Measurements from ENCODE around the gene ADD3. TPM values are rescaled to one million over a fixed set of nuclear protein-coding genes. Genes with fewer than 3 reads are reported as not detected.

ADD3 gene
- total and polyA plus RNA-seq, 2 of the 13 experiments (the other 11 are each of a cell fraction or from before 2014, with no cell fraction given), result 44.7 to 57.5 TPM

GRCh38 chr10:110073896-110074295, 66.1 kb downstream of the ADD3 start:
- DNase-seq (ENCODE audit: low spot score) (no peak), ATAC-seq (no peak), FAIRE-seq (no peak)
- Histone ChIP-seq H3K4me2 (ENCODE audit: low read depth, low read length) (no peak overlapping the region), H2AFZ (ENCODE audit: low read length) (no peak overlapping the region), H3K9me3 (ENCODE audit: low read length) (no peaks in the 10 kb centered on the region), H3K27me3 (ENCODE audit: control insufficient read depth in 1 of 2, insufficient read depth in 2 of 2, low read length in 2 of 2) (no peaks in the 10 kb centered on the region), H3K27ac (ENCODE audit: extremely low read length, insufficient read depth, low read length) (no peak overlapping the region), H3K4me3 (replicated peaks in 1 of 3; ENCODE audit: insufficient read depth in 1 of 3, low read depth in 2 of 3, low read length in 3 of 3) (no peak overlapping the region), H3K36me3 (replicated peaks in 1 of 2; ENCODE audit: control insufficient read depth in 1 of 2, insufficient read depth in 2 of 2, low read length in 2 of 2) (no peaks in the 10 kb centered on the region), H3K9ac (ENCODE audit: insufficient read depth, low read depth, low read length) (no peak overlapping the region), H3K4me1 (ENCODE audit: insufficient read depth, low read length) (peaks cover 67% of the 10 kb centered on the region), H4K20me1 (ENCODE audit: insufficient read depth, low read length) (no peaks in the 10 kb centered on the region), H3K79me2 (ENCODE audit: insufficient read depth, low read length) (peaks cover 5% of the 10 kb centered on the region)
- in situ Hi-C loops (cut with HindIII; ENCODE audit: extremely low pct_ligation_motif_present, low pct_unique_long_range_greater_than_20kb) (no loop called here), intact Hi-C loops (cut with micrococcal nuclease; ENCODE audit: unreplicated experiment) (no loop called here)
- BruUV-seq (replicated peaks), result no TSS peak
- TF ChIP-seq NRL (CRISPR knock-in tag; IDR thresholded peaks at IDR 0.05; ENCODE audit: borderline replicate concordance), result no peak
- no peak for TF ChIP-seq U2AF1 (optimal IDR thresholded peaks at IDR 0.05; ENCODE audit: low read depth, low read length)
- TF ChIP-seq REL (CRISPR knock-in tag; conservative IDR thresholded peaks at IDR 0.05), result no peak
- no peak for TF ChIP-seq ZFY (CRISPR knock-in tag; IDR thresholded peaks at IDR 0.05)
- no peak for TF ChIP-seq ZNF34 (CRISPR knock-in tag; IDR thresholded peaks at IDR 0.05; ENCODE audit: borderline replicate concordance)
- TF ChIP-seq ZNF354B (CRISPR knock-in tag; IDR thresholded peaks at IDR 0.05), result no peak
- CTCF ChIA-PET (ENCODE audit: low intra/inter-chr PET ratio, low total read pairs), result no interaction called here
- WGBS (ENCODE audit: low lambda C conversion rate), result 85% methylated on average over 2 of the region's 2 CpGs
- POLR2A ChIA-PET, result no interaction called here

GRCh38 chr10:110074298-110074697, 66.5 kb downstream of the ADD3 start:
- intact Hi-C loops (cut with micrococcal nuclease; ENCODE audit: unreplicated experiment) (no loop called here), in situ Hi-C loops (cut with HindIII; ENCODE audit: extremely low pct_ligation_motif_present, low pct_unique_long_range_greater_than_20kb) (no loop called here)
- 88% methylated on average over 3 of the region's 3 CpGs for WGBS (ENCODE audit: low lambda C conversion rate)
- Histone ChIP-seq H3K27ac (ENCODE audit: extremely low read length, insufficient read depth, low read length) (no peak overlapping the region), H4K20me1 (ENCODE audit: insufficient read depth, low read length) (no peaks in the 10 kb centered on the region), H3K4me2 (ENCODE audit: low read depth, low read length) (no peak overlapping the region), H3K9ac (ENCODE audit: insufficient read depth, low read depth, low read length) (no peak overlapping the region), H3K9me3 (ENCODE audit: low read length) (no peaks in the 10 kb centered on the region), H3K36me3 (replicated peaks in 1 of 2; ENCODE audit: control insufficient read depth in 1 of 2, insufficient read depth in 2 of 2, low read length in 2 of 2) (no peaks in the 10 kb centered on the region), H2AFZ (ENCODE audit: low read length) (no peak overlapping the region), H3K27me3 (ENCODE audit: control insufficient read depth in 1 of 2, insufficient read depth in 2 of 2, low read length in 2 of 2) (no peaks in the 10 kb centered on the region), H3K4me1 (ENCODE audit: insufficient read depth, low read length) (peaks cover 65% of the 10 kb centered on the region), H3K4me3 (replicated peaks in 1 of 3; ENCODE audit: insufficient read depth in 1 of 3, low read depth in 2 of 3, low read length in 3 of 3) (no peak overlapping the region), H3K79me2 (ENCODE audit: insufficient read depth, low read length) (peaks cover 5% of the 10 kb centered on the region)
- POLR2A ChIA-PET, result no interaction called here
- BruUV-seq (replicated peaks), result no TSS peak
- FAIRE-seq (no peak), ATAC-seq (peak; percentile 52), DNase-seq (ENCODE audit: low spot score) (peak; percentile 41)
- TF ChIP-seq KDM1A (CRISPR knock-in tag; IDR thresholded peaks at IDR 0.05), result no peak
- no peak for TF ChIP-seq ZNF670 (CRISPR knock-in tag; IDR thresholded peaks at IDR 0.05; ENCODE audit: borderline replicate concordance)
- no peak for TF ChIP-seq IRF9 (CRISPR knock-in tag; IDR thresholded peaks at IDR 0.05; ENCODE audit: borderline replicate concordance)
- no peak for TF ChIP-seq XBP1 (CRISPR knock-in tag; IDR thresholded peaks at IDR 0.05)
- CTCF ChIA-PET (ENCODE audit: low intra/inter-chr PET ratio, low total read pairs), result no interaction called here

Data from HepG2 (cell line).